Psoas muscle (tissue), 8 donors: ENCODE data around the gene CEP162. TPM values are rescaled to one million over a fixed set of nuclear protein-coding genes. Genes with fewer than 3 reads are reported as not detected.

Experiments used
- ATAC-seq, 4 donors: fragments of 200-7000 bp; cut with Tn5 transposase; one replicate each; pipeline ENCODE4 v1.9.1; 2020; ENCODE audit warnings: moderate library complexity in 3 of 4, mild to moderate bottlenecking in 2 of 4
- DNase-seq, 2 donors: peaks; one replicate each; pipeline ENCODE4 v3.0.0-alpha.2; 2020
- H3K27ac ChIP-seq: fragments of 200-600 bp; one replicate; pipeline ENCODE4 v1.8.0; 2022
- H3K27me3 ChIP-seq, 3 donors: fragments of 200-600 bp in 1 of 3; one replicate each; pipeline versions ENCODE4 v1.6.1 to v1.8.0; 2013 to 2022; ENCODE audit warnings: low read length in 2 of 3, mild to moderate bottlenecking in 2 of 3, moderate library complexity in 1 of 3; ENCODE audit not compliant: insufficient read depth in 3 of 3
- H3K36me3 ChIP-seq, 2 donors: fragments of 200-600 bp in 1 of 2; one replicate each; pipeline versions ENCODE4 v1.6.1 to v1.8.0; 2013 to 2022; ENCODE audit warnings: low read depth in 1 of 2, mild to moderate bottlenecking in 1 of 2, moderate library complexity in 1 of 2; ENCODE audit not compliant: insufficient read depth in 1 of 2
- H3K4me1 ChIP-seq: fragments of 200-600 bp; one replicate; pipeline ENCODE4 v1.8.0; 2022
- H3K4me3 ChIP-seq: fragments of 200-600 bp; one replicate; pipeline ENCODE4 v1.8.0; 2022; ENCODE audit warnings: mild to moderate bottlenecking
- H3K9me3 ChIP-seq: fragments of 200-600 bp; one replicate; pipeline ENCODE4 v1.8.0; 2022
- CTCF ChIP-seq: fragments of 200-600 bp; IDR thresholded peaks from one replicate; pipeline ENCODE4 v1.8.0; 2022; ENCODE audit warnings: antibody characterized with exemption
- WGBS, 3 donors: extraction: QIAGEN DNeasy Blood & Tissue Kit; methylation state at CpG; one replicate each; pipeline versions ENCODE4 v1.1.6 to v1.1.7; 2013; 5-methylcytosine and 5-hydroxymethylcytosine counted together
- intact Hi-C, 2 donors: fragments of 100-400 bp; cut with DNase I; formaldehyde crosslinking; loops; one replicate each; pipeline versions ENCODE4 v1.11.0 to v1.14.2; 2022
- polyA plus RNA-seq, 3 donors: library from polyadenylated mRNA; stranded (reverse); fragments of 200-250 nt; gene quantifications; one replicate each; pipeline ENCODE4 v1.2.3, GENCODE V29; 2013
- total RNA-seq, 4 donors: library from RNA; stranded (reverse); fragmentation: NEBNext Ultra II Directional in 2 of 4; extraction: Animal tissue kit (Norgen Biotek cat#: 25700) in 2 of 4; gene quantifications; one replicate each; pipeline versions ENCODE4 v1.2.1 to v1.2.4, GENCODE V29; 2021 to 2023
- donor health status: healthy with polysubstance abuse.
- donor health status: DM: no; HTN: no; CAD: no; lungs with moderate emphysema.
- donor health status: Bipolar disorder and iron deficiency.
- donor health status: healthy.
- donor health status: DM: yes; HTN: yes; CAD: no.
- donor health status: DM: no; HTN: no; CAD: no.
- donor health status: DM: no; HTN: no; CAD: no.
- donor health status: DM: yes; HTN: yes; CAD: no.

The CEP162 gene
- total and polyA plus RNA-seq, 7 donors, result 1.5 to 4.0 (median 2.4) TPM

DNA sequence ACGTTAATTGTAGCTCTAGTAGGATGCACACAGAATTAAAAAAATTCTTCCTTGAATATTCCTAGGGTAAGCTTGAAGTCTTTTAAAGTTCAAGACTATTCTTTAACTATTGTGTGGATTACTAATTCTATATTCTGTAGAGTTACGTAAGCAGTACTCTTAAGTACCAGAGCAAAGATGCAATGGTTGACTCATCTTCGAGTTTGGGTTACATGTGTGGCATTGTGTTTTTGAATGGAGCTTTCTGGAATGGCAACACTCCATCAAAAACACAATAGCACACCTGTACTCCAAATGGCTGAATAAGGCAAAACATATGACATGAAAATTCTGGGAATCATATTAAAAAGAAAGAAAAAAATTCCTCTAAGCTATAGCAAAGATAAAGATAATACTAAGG is 33.5 kb upstream of the CEP162 start:
- Histone ChIP-seq H3K4me3 (no peak overlapping the region), H3K27ac (no peak overlapping the region), H3K36me3 (no peaks in the 10 kb centered on the region), H3K9me3 (no peaks in the 10 kb centered on the region), H3K27me3 (no peaks in the 10 kb centered on the region), H3K4me1 (no peaks in the 10 kb centered on the region)
- ATAC-seq (no peak), DNase-seq (no peak)
- 81 to 94% (median 86%) methylated on average over 3 of the region's 3 CpGs for WGBS, 3 donors
- no peak for TF ChIP-seq CTCF
- intact Hi-C loops, result no loop called here

- DNase-seq, result no peak
- Histone ChIP-seq H3K36me3 (no peaks in the 10 kb centered on the region), H3K27me3 (no peaks in the 10 kb centered on the region), H3K27ac (no peak overlapping the region), H3K4me3 (no peak overlapping the region), H3K9me3 (no peaks in the 10 kb centered on the region), H3K4me1 (no peaks in the 10 kb centered on the region)
- intact Hi-C loops, result no loop called here
- 14 to 21% (median 15%) methylated on average over 4 of the region's 4 CpGs for WGBS, 3 donors
- ATAC-seq, result no peak
- TF ChIP-seq CTCF, result no peak
Measured at GRCh38 chr6:84260196-84260595, 32.8 kb upstream of the CEP162 start.

- no peak overlapping the region for H3K4me3 ChIP-seq
- ATAC-seq, result no peak
- intact Hi-C loops, result no loop called here
- no peak for TF ChIP-seq CTCF
- H3K27ac ChIP-seq, result no peak overlapping the region
- no peaks in the 10 kb centered on the region for H3K9me3 ChIP-seq
- H3K4me1 ChIP-seq, result no peaks in the 10 kb centered on the region
- no peaks in the 10 kb centered on the region for H3K27me3 ChIP-seq
- no peaks in the 10 kb centered on the region for H3K36me3 ChIP-seq
- DNase-seq, result no peak
- WGBS, 3 donors, result 31 to 39% (median 38%) methylated on average over 4 of the region's 4 CpGs
Measured at GRCh38 chr6:84258866-84259265, 31.4 kb upstream of the CEP162 start.

- DNase-seq (no peak), ATAC-seq (no peak)
- H3K36me3 ChIP-seq, result no peaks in the 10 kb centered on the region
- intact Hi-C loops, result no loop called here
- H3K4me3 ChIP-seq, result no peak overlapping the region
- H3K4me1 ChIP-seq, result no peaks in the 10 kb centered on the region
- no peaks in the 10 kb centered on the region for H3K27me3 ChIP-seq
- 20 to 41% (median 21%) methylated on average over 2 of the region's 2 CpGs for WGBS, 3 donors
- H3K9me3 ChIP-seq, result no peaks in the 10 kb centered on the region
- no peak for TF ChIP-seq CTCF
- H3K27ac ChIP-seq, result no peak overlapping the region
Measured at GRCh38 chr6:84258268-84258667, 30.8 kb upstream of the CEP162 start.

DNA sequence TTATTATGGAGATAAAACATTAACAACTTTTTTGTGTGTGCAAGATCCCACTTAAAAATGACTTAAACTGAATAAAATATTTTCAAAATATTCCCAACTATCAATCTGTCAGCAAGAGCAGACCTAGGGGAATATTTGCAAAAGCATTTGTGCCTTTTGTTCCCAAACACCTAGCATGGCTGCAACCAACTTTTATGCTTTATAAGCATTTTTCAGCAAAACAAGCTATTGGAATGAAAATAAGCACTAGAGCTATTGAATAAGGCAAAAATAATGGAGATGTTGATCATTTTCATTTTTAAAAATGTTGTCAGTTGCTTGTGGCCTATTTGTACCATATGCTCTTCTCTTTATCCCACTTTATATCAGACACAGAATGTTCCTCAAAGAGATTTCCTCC is 28.2 kb upstream of the CEP162 start:
- Histone ChIP-seq H3K4me1 (no peaks in the 10 kb centered on the region), H3K27me3 (no peaks in the 10 kb centered on the region), H3K27ac (no peak overlapping the region), H3K4me3 (no peak overlapping the region), H3K9me3 (no peaks in the 10 kb centered on the region), H3K36me3 (no peaks in the 10 kb centered on the region)
- ATAC-seq (no peak), DNase-seq (no peak)
- no peak for TF ChIP-seq CTCF
- intact Hi-C loops, result no loop called here
